Glomerular visceral epithelial cell (primary cell): ENCODE results near the gene P2RX3.
A peak's percentile ranks its signal among the peaks of the same experiment; 100 is the strongest.

Experiments
- DNase-seq: peaks from one replicate; pipeline ENCODE4 v3.0.0-alpha.2; 2016; ENCODE audit errors: extremely low spot score

Gene P2RX3

DNA sequence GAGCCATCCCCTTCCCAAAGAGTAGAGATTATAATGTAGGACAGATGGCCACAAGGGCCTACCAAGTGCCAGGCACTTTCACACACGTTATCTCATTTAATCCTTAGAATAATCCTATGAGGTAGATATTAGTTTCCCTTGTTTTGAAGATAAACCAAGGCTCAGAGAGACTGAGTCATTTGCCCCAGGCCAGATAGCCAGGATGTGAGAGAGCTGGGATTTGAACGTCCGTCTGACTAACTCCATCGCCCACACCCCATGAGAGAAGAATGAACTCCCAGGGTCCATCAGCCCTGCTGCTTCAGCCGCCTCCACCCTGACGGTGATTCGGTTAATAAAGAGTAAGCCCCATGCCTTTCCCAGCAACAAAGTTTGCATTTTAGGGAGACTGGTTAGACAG is 32.1 kb downstream of the P2RX3 start:
- no peak for DNase-seq

DNA sequence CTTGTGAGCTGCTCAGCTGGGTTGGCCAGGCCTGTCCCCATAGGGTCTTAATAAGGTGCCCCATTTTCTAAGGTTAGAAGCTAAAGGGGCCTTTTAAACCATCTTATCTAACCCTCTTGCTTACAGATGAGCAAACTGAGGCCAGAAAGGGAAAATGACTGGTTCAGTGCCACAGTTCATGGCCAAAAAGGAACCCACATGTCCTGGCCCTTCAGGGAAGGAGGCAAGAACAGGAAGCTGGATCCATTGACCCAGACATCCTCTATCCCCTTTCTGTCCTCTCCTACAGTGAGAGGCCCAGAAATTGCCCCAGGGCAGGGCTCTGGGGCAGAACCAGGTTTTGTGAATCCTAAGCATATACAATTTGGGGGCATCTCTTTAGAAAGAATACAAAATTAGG is 32.8 kb downstream of the P2RX3 start:
- DNase-seq = no peak

DNA sequence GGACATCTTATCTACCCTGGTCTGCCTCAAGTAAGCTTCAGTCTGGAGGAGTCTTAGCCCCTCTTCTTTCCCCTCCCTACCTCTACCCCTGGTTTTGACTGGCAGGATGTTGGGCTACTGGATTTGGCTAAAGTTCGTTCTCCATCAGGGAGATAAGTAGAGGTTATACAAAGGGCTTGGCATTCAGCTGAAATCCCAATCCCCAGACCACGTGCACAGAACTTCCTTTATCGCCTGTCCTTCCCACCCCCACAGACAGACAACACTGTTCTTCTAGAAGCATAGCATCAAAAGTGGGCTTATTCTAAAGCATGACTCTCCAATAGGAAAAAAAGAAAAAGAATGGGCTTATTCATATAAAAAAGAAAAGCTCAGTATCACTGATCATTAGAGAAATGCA is 35.0 kb downstream of the P2RX3 start:
- no peak for DNase-seq

DNA sequence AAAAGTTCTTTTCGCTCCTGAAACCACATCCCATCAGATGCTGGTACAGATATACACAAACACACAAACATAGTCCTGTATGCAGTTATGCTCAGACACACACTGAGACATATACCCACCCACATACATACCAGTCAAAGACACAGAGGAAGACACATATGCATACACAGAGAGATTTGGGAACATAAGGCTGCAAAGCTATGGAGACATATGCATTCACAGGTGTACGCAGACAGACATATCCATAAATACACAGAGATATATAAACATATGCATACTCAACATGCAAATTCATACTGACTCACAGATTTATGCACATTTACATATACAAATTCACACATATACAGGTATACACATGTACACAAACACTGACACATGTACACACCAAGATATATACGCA is 36.8 kb downstream of the P2RX3 start:
- no peak for DNase-seq

DNA sequence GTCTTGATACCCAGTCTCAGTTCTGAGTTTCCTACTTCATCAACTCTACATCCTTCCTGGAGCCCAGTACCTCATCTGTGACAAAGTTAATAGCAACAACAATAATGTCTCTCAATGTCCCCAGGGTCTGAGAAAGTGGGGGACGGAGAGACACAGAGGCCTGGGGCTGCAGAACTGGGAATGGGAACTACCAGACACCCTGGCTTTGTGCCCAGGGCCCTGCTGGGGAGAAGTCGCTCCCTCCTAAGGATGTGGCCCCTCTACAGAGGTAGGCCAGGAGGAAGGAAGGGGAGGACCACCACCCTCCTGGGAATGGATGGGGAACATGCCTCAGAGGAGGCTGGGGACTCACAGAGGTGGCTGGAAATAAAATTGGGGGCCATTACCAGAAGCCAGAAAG is 37.3 kb downstream of the P2RX3 start:
- DNase-seq = no peak

DNA sequence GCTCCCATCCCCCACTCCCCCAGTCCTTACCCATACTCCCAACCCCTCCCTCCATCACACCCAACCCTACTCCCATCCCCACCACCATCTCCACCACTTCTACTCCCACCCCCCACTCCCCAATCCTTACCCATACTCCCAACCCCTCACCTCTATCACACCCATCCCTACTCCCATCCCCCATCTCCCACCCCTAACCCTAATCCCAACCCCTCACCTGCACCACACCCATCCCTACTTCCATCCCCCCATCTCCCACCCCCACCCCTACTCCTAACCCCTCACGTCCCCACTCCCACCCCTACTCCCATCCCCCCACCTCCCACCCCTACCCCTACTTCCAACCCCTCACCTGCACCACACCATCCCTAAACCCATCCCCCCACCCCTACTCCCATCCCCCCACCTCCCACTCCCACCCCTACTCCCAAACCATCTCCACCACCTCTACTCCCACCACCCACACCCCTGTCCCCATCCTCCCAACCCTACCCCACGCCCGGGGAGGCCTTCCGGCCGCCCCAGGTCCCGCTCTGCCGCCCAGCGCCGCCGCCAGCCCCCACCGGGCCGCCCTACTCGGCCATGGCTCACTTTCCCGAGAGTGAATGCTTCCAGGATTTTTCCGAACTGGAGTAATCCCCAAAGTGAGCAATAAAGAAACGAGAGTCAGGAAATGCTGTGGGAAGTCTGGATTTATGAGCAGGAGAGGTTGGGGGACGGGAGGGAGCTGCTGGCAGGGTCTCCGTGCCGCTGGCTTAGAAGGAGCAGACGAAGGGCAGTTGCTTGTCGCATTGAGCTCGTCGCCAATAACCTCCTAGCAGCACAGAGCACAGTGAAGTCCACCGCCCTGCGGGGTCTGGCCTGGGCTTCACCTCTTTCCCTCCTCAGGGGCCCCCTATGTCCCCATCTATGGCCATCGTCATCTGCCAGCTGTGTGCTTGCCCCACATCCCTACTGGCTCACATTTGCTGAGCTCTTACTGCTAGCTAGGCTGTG is 38.2 kb downstream of the P2RX3 start:
- DNase-seq = no peak

DNA sequence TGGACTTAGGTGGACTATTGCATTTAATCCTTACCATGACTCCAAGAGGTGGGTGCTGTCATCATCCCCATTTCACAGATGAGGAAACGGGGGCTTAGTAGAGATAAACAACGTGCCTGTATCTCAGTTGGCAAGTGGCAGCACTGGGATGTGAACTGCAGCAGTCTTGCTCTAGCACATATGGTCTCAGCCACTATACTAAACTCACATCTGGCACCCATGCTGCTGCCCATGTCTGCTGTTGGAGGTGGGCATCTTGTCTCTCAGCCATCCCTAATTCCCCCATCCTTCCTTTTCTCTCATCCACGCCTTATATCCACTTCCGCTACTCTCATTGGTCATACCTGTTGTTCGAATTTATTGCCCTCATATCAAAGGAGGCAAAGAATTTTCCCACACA is 39.0 kb downstream of the P2RX3 start:
- DNase-seq = no peak

DNA sequence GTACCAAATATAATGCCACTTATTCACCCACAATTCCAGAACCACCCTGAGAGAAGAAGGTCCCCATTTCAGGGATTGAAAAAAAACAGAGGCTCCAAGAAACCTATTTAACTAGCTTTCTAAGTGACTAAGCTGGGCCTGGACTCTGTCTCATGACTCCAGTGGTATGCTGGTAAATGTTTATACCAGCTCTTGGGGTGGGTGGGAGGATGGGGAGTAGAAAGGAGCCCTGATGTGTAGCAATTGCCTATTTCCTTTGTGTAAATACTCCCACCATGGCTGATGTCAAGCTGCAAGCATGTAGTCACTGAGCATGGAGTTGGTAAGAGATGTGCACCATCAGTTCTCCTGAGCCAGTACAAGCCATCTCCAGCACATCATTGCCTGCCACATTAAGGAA is 40.0 kb downstream of the P2RX3 start:
- no peak for DNase-seq

DNA sequence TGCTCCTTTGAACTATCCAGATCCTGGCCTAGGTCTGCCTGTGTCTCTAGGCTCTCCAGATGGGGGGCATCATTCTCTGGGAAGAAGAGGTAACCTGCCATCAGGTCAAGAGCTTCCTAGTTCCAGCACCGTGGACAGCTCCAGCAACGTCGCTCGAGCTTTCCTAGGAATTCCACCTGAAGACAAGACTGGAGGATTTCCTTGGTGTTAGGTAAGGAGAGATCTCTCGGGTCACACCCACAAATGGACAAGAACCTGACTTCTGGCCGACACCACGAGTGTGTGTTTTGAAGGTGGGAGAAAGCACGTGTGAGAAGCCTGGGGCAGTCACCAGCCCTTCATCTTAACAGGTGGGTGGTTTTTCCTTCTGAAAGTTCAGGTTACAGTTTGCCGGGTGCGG is 41.6 kb downstream of the P2RX3 start:
- DNase-seq = peak; percentile 17

DNA sequence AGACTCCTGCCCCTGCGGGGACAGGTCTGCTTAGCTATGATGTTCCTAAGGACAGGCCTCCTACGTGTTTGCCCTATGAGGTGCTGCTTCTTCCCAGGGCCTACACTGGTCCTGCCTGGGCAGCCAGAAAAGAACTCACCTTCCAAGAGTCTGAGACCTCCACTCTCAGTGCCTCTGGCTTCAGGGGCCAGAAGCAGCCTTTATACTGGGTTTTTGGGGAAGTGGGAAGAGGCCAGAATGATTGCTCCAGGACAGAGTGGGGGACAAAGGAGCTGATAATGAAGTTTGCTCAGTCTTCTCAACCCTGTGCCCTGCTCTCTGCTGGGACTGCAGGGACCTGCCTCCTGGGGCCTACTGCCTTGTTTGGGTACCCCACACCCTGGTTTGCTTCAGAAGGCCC is 42.8 kb downstream of the P2RX3 start, which contains the start of gene PRG3:
Gene PRG3 (minus strand): TSS at position 176 of the 400 bp plus-strand sequence. CDS start 442 bp downstream, outside the sequence.
- DNase-seq = no peak

DNA sequence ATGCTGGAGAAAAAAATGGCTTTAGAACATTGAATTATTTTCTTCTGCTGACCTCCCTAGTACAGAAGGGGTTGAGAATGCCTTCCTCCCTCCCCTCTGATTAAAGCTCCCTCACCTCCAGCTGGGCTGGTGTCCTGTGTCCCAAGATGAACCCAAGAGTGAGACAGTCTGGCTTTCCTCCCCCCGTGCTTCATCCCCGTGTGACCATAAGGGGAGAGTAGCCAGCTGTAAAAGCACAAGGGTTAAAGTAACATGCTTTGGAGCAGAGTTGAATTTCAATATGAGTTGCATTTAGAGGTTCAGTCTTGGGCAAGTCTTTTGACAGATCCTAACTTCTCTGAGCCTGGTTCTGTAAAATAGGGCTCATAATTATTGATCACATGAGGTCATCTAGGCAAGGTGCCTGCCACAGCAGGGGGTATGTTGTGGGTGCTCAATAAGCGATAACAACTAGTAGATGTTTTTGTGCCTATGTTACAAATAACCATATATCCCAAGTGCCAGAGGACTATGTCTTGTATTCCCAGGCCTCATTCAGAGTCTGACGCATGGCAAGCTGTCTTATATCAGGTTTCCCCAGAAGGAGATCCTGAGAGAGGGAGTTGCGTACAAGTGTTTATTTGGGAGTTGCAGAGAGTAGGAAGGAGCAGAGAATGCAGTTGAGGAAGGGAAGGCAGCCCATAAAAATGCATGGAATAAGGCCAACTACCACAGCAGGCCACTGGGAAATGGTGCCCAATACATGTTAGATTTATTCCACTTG is 48.2 kb downstream of the P2RX3 start:
- no peak for DNase-seq

DNA sequence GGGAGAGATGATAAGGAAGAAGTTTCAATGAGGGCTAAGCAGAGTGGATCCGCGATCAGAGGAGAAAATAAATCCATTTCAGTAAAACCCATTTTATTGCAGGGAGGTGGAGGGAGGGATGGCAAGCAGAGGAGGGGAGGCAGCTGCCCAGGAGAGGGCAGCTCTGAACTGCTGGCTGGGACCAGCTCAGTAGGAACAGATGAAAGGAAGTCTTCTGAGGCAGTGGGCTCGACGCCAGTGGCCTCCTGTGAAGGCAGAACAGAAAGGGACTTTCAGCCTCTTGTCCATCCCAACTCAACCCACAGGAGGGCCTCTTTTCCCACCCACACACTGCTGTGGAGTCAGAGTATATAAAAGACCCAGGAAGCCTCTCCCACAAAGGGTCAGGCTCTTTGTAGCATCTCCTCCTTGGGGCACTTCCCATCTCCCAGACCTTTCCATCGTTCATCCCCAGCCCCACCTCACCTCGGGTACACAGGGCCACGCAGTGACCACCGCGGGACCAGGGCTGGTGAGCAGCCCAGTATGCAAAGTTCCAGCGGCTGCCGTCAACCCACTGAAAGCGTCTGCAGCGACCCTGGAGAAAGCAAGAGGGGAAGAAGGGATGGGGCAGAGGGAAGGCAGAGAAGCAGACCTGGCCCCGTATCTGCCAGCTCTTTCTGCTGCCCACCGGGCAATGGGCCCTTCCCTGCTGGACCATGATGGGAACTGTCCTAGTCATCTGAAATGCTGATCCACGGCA is 49.3 kb downstream of the P2RX3 start:
- DNase-seq = no peak

DNA sequence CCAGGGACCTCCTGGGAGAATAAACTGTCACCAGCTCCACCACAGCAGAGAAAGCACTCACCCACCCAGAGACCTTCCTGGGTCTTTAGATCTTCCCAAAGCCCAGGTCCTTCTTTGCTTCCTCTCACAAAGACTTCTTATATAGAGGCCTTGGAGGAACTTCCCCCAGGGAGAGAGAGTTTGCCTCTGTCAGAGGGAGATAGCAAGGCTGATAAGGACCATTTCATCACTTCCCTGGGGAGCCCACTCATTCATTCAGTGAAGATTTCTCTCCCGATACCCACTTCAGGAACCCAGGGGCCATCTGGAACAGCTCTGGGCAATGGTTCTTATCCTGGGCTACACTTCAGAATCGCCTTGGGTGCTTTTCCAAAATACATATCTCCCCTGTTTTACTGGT is 52.4 kb downstream of the P2RX3 start, which contains the start of gene PRG2:
Gene PRG2 (minus strand): TSS at position 116 of the 400 bp plus-strand sequence. CDS start 706 bp downstream, outside the sequence.
- DNase-seq = no peak

DNA sequence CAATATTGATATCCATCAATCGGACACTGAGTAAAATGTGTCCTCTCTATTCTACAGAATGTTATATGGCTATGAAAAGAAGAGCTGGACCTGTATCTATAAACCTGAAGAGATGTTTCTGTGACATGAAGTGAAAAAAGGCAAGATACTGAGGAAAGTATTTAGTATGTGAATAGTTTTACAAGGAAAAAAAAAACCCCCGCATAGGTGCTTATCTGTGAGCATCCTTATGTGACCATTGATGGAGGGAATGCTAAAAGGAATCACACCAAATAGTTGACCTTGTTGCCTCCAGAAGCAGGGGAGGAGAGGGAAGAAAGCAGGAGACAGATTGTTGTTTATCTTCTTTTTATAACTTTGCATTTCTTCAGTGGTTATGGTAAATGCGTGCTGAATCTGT is 53.0 kb downstream of the P2RX3 start:
- no peak for DNase-seq

DNA sequence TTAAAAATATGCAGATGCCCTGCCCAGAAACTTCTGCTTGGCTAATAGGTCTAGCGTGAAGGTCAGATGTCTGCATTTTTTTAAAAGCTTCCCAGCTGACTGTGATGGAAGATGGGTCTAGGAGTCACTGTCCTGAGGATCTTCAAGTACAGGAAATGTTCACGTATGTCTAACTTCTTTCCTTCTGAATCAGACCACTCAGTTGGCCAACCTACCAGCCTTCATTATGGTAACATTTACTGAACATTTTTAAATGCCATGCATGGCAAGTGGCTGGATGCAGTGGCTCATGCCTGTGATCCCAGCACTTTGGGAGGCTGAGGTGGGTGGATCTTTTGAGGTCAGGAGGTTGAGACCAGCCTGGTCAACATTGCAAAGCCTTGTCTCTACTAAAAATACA is 53.4 kb downstream of the P2RX3 start:
- no peak for DNase-seq

DNA sequence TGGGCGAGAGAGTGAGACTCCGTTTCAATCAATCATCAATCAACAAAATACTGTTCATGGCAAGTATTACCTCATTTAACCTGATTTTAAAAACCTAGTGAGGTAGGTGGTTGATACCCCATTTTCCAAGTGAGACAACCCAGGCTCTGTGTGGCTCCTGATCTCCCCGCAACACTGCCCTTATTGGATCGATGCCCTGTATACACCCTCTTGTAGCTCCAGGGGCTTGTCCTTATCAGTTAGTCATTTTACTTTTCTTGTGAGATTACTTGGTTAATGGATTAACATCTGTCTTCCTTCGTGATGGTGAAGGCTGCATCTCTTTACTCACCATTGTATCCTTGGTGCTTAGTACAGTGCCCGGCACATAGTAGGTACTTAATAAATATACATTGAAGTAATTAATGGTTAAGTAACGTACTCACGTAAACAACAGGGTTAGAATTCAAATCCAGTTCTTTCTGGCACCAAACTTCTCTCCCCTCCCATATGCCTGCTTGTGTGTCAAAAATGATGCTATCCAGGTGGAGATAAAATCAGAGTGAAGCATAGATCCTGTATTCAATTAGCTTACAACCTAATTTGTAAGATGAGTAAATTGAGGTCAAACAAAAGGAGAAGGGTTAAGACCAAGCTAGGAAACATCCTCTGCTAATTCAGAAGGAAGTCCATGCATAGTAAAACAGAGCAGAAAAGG is 54.1 kb downstream of the P2RX3 start:
- DNase-seq = no peak

DNA sequence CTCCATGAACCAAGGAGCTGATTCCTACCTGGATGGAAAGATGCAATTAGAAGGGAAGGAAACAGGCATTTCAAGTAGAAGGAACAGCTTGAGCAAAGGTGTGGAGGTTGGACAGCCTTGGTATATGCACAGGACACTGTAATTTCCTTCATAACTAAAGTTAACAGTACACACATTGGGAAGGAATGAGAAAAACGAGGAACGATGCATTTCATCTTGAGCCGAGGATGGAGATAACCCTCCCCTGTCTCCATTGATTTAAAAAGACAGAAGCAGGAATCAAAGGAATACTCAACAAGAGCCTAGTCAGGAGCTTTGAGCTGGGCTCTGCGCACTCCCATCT is 54.6 kb downstream of the P2RX3 start:
- no peak for DNase-seq

DNA sequence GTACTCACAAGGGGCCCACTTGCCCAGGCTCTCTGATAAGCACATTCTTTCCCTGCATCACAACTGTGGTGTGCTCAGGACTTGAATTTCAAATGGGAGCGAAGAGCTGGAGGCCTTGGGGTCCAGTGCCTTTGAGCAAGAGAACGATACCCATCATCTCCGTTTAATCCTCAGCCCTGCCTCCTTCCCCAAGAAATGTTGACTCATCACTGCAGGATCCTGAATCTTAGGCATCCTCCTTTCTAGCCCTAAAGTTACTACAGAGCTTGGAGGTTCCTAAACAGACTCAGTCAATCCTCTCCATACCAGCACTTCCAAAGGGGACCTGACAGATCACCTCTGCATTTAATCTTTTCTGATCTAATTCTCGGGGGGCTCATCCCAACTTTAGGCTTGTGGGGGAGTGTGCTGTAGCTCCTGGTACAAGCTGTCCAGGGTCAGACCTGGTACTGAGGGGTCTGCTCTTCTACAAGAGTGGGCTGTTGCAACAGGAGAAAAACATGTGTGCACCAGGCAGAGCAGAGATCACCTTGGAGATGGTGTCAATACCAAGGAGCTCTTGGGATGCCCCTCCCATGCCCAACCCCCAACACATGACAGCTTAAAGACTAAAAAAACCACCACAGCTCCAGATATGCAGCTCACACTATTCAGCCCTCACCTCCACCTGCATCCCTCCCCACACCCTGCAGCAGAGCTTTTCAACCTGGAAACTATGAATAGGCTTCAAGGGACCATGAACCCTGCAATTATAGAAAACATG is 56.2 kb downstream of the P2RX3 start:
- no peak for DNase-seq

DNA sequence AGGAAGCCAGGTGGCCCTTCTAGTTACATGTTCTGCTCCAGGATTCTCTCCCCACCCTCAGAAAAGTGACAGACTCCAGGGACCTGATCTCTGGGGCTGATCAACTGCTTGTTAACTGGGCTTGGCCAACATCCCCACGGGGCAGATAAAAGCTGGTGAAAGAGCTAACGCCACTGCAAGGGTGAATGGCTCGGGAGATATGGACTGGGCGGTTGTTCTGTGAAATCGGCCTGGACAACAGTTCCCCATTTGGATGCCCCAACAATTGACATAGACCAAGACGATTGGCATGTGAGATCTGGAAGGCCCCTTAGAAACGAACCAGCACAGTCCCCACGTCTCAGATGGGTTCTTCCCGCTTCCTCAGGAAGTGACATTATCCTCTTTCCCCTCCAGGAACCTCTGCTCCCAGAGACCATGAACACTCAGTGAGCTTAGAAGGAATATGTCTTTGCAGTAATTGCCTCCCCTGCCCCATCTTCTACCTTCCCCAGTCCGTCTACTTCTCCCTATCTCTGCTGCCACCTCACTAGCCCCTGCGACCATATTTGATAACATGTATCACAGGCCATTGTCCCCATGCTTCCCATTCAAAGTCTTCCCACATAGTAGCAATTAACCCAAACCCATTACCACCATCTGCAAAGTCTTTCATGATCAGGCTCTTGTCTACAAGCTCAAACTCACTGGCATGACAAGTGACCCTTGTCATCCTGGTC is 57.9 kb downstream of the P2RX3 start:
- no peak for DNase-seq

DNA sequence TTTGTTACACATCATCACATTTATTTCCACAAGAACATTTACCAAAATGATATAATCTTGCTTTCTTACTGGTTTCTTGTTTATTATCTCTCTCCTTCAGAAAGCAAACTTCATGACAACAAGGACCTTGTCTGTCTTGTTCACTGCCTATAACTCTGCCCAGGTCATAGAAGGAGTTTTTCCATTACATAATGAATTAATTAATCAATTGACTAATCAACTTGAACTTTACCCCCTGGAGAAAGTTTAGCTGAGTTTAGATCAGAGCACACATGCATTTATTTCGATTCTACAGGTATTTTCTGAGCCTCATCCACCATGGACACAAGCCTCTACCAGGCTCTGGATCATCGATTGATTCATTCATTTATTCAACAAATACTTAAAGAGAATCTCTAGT is 58.6 kb downstream of the P2RX3 start:
- DNase-seq = no peak
